ENCODE results near the gene PHF21B.

GRCh38 chr22:44999231-44999630 lies 10.6 kb downstream of the PHF21B start:
- TF ChIP-seq CTCF (IDR thresholded peaks at IDR 0.05) (no peak), POLR2A (IDR thresholded peaks at IDR 0.05) (no peak)
